GM18499 (cell line): ENCODE measurements around the gene LRMDA.

Source experiments
- ATAC-seq: cut with Tn5 transposase; IDR thresholded peaks from one replicate; pipeline ENCODE4 v1.9.1; 2021; ENCODE audit warnings: moderate number of reproducible peaks; ENCODE audit not compliant: insufficient read depth, unreplicated experiment

The LRMDA gene

DNA sequence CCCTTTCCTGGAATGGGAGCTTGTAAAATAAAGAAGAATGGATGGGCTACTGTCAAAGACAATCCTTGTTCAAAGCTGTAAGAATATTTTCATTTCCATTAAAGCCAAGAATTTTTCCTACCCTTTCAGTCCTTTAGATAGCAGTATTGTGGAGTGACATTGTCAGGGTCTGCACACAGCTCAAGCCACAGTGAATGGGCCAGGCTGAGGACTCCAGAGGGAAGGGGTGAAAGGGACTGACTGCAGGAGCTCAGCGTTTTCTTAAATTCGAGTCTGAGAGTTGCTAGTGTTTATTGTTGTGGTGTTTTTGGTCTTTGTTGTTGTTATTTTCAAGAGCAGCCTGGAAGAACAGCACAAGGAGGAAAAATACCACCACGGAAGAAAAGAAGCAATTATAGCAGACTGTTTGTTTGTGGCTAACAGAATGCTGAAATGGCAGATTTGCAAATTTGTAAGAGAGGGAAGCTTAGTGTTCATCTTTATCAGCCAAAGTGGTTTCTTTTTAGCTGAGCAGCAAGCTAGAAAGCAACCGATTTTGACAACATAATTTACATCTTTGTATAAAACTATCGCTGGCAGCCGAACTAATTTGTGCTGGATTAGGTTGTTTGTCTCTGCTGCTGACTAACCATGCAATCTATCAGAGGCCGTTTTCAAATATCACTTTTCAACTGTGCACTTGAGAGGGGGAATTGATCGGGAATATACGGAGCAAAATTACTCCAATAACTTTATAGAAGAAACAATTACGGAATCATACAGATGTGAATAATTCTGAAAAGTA lies 192.1 kb downstream of the LRMDA start:
- no peak for ATAC-seq

DNA sequence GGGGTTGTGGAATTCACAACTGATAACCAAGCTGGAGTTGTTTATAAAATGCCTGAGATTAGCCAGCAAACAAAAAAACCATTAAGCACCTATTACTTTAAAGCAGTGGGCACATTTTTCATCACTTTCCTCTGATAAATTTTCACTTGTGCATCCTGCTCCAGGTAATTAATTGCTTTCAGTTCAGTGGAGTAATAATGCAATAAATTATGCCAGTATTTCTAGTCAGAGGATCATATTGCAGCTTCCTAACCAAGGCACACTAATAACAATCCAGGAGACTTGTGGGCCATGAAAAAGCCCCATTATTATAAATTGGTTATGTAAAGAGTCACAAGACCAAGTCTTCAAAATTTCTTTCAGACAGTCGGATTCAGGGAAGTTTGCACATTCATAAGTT lies 193.2 kb downstream of the LRMDA start:
- ATAC-seq = no peak

DNA sequence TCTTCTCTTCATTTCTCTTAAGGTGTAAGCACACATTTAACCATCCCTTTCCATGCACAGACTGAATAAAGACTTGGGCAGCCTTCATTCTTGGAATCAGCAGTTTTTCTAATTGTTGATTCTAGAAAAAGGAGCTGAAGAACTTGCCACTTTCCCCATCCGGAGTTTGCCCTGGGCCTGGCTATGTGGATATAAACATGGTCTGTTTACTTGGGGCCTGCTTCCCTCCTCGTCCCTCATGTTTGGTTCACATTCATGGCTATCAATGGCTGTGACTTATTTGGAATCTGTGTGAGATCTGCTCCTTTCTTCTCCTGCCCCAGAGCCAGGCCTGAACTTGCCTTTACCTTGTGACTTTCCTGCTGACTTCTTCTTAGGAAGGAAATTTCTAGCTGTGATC lies 199.3 kb downstream of the LRMDA start:
- ATAC-seq = no peak

DNA sequence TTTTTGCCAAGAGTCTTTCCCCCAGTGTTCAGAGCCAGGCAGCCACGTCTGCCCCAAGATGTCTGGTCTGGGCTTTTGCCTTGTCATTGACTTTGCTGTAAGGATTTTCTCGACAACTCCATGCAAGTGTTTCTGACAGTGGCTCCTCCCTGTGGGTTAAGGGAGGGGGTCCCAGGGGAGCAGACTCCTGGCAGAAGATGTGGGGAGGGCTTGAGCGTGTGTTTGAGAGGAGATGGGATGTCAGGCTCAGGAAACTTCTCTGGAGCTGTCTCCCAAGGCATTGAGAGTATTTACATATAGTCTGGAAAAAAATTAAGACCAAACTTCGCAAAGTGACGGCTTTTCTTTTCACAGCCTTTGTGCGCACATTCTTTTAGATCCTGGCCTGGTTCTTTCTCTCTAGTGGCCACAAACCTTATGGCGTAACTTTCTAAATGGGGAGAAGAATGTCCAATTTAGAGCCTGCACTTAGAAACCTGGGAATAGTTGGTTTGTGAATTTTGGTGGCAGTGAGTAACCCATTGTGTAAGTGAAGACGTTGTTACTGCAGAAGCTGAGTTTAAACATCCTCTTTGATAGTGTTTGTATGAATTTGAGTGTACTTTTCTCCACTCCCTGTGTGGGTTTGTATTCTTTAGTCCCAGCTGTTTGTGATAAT lies 201.5 kb downstream of the LRMDA start:
- ATAC-seq = no peak

DNA sequence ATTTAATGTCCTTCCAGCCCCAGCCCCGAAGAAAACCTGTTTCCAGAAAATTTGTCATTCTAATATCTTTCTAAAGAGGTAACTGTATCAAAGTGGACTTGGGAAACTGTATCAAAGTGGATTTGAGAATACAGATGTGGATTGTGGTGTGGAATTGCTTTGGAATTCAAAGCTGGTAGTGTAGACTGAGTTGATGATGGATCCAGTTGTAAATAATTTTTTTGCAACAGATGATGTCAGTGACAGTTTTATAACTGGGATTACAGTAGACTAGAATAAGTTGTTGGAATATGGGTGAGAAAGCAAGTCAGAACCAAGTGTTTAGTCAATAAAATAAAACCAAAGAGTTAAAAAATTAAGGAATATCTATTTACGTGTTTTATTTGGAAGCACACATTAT lies 202.1 kb downstream of the LRMDA start:
- no peak for ATAC-seq

DNA sequence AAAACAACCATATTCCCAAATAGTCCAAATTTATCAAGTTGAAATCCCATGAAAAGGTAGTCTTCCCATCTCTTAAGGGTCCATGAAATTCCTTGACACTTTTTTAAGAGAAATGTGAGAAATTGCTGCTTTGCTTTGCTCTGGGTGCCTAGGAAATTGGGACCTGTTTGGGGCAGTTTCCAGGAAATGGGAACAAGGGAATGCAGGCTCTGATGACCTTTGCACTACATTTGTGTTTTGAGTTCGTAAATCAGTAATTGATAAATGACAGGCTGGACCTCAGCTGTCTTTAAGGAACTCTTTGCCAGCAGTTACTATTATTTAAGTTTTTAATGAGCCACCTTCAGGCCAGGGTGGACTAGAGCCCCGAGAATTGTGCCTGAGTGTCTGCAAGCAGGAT lies 203.5 kb downstream of the LRMDA start:
- no peak for ATAC-seq

DNA sequence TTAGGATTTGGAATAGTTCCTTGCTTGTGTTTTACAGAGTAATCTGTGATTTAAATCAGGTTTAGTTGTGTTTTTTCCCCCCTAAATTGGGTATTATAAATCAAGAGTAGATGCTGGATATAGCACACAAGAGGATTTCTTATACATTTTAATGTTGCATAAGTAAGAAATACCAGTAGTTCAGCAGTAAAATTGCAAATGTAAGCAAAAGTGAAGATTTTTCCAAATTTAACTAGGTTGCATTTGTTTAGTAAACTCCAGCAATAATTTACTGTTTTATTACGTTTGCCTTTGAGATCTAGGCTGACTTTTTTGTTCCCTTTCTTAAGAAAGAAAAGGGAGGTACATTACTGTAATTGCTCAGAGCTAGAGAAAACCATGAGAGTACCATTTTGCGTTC lies 207.3 kb downstream of the LRMDA start:
- ATAC-seq = no peak

DNA sequence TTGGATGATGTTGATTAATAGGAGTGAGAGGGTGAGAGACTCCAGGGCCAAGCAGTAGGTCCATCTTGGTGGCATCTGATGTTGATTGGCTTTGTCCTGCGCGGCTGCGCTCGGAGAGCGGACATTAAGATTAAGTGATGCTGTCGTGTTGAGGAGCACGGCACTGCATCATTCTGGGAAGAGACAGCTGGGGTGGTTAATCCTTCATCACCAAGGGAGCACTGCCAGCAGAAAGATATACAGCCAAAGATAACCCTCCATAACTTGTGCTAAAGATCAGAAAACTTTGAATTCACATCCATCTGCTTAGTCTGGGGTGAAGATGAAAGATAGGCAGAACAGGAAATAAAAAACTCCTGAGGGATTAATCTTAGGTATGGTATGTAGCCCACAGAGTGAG lies 208.3 kb downstream of the LRMDA start:
- ATAC-seq = no peak

DNA sequence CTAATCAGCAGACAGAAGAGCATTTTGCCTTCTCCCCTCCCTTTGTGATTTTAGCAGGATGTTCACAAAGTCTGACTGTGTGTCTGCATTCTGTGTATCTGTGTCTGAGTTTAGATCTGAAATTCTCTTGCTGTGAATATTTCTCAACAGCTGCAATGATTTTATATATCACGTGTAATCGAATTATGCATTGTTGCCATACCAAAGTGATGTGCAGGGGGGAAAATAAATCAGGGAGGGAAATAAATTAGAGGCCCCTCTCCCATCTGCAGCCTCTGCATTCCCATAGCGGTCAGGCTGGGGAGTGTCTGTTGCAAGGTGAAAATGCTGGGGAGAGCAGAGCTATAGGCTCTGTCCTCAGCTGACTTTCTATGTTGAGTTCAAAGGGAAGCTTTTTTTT lies 209.0 kb downstream of the LRMDA start:
- ATAC-seq = no peak

DNA sequence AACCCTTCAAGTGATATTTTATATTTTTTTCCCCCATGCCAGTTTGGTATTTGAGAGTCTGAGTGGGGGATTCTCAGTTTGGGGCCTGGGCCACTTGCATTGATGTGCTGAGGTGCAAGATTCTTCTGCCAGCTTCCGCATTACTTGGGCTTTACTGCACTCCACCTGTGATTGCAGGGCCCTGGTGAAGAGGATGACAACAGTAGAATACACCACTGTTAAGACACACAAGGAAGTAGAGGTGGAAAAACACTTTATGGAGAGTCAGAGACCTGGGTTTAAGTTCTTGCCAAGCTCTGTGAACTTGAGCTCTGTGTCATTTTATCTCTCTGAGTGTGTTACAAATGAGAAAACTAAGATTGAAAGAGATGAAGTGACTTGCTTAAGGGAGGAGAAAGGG lies 209.4 kb downstream of the LRMDA start:
- ATAC-seq = no peak

DNA sequence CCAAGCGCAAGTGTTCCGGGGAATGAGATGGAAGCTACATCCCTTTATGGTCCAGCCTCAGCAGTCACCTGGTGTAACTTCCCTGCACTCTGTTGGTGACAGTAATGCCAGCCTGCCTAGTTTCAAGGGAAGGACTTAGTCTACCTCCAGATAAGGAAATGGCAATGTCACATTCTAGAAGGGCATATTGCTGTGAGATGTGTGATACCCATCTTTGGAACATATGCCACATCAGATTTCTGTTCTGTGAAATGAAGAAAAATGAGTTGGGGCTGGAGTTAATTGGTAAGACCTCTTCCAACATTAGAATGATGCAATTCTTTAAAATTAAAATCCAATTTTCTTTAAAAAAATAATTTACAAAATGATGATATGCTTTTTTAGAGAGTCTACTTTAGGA lies 212.0 kb downstream of the LRMDA start:
- ATAC-seq = no peak

DNA sequence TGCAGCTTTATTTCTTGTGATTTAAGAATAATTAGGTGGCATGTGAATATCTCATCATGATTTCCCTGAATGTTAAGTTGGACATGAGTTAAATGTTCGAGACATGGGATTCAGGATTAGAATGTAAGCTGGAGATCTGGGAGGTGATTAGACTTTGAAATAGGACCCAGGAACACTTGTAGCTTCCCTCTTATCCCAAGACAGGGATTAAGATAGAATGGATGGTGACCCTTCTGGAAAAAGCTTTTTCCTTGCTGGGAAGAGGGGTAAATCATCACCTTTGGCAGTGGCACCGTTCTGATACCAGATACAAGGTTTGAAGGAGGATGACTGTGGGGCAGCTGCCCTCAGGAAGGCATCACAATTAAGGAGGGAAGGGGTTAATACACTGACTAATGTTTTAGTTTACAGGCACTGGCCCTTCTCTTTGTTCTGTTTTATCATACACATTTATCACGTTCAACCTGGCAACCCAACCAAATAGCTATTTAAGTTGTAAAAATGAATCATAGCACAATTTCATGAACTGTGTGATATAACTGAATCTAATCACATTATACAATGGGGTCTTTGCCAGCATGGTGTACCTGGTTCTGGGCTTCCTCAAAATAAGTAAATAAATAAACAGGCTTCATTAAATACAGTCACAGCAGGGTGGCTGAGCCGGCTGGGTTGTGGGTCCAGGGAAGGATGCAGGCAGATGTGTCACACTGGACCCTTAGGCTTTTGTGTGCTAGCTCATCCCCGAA lies 212.7 kb downstream of the LRMDA start:
- no peak for ATAC-seq

DNA sequence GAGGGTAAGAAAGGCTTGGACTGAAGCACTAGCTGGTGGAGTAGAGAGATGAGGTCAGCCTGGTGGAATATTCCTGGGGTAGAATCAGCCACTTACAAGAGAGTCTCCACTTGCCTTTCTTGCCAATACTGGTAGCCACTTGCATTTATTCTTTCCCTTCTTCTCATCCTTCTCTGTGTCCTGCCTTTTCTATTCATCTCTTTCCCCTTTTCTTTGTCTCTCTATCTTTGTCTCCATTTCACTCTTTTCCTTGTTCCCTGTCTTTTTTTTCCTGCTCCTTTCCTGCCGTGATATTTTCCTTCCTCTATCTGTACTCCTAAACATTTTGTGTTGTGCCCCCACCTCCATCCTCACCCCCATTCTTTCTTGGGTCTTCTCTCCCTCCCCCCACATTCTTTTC lies 214.3 kb downstream of the LRMDA start:
- ATAC-seq = no peak

DNA sequence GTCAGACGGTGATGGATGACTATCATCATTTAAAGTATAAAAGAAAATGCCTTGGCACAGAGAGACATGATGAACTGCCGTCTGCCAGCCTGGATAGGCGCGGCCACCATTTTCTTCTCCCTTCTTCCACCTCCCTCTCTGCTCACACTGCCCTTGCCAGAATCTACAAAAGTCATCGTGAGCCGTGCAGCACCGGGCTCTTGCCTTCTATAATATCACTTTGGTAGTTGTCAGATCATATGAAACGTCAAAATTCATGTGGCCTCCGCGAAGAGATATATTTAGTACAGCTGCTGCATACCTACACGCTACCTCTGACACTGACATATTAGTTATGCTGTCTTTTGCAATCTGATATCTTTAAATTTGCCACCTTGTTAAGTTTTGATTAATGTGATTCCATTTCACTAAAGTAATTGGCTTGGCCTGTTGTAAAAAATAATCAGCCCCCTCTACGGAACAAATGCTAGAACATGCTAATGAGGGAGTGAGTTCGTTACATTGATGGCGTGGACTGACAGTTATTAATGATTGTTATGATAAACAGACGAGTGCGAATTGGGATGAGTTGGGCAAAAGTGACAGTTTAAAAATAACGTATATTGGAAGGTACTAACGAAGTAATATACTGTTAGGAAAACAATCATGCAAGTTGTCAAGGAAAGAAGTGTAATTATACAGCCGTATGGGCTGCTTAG lies 214.9 kb downstream of the LRMDA start:
- no peak for ATAC-seq

DNA sequence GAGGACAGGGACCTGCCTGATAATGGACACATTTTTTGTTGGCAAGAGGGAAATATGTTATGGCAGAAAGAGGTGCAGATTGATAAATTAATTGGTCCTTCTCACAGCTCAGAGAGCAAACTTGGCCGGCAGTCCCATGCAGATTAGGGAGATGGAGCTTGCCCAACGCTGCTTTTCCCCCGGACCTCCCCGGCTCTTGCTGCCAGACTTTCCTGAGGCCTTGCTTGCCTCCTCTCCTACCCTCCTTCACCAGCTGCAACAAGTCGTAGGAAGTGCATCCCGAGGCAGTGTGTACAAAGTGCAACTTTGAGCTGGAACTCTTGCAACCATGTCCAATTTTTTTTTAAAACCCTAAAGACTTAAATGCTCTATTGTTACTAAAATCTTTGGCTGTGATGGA lies 215.5 kb downstream of the LRMDA start:
- no peak for ATAC-seq

DNA sequence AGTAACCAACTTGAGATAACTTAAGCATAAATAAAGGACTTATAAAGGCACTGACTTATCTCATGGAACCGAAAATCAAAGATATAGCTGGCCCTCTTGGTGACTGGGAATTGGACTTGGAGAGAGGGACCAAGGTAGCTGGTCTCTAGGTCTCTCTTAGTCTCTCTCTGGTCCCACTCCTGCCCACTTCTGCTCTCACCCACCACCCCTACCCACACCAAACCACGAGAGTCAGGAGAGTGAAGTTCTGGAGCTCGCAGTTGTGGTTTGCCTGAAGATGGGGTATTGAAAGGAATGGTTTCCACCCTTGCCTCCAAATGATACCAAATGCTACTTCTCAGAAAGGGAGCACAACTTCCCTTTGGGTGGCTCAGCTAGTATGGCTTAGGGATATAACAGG lies 216.3 kb downstream of the LRMDA start:
- ATAC-seq = no peak

DNA sequence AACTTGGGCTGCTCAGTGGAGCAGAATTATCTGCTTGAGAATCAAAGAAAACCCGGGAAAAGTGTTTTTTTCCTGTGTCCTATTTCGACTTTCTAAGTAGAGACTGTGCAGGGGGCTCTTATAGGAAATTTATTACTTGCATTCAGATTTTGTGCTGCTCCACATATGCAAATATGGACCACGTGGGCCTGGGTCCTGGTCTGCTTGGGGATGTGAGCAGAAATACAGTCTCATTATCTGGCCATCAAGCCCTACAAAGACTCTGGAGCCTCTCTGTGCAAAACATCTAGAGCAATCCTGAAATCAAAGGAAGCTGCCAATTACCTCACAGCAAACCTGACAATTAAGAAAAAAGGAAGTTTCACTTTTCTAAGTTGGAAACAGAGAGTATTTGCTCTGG lies 216.9 kb downstream of the LRMDA start:
- no peak for ATAC-seq

DNA sequence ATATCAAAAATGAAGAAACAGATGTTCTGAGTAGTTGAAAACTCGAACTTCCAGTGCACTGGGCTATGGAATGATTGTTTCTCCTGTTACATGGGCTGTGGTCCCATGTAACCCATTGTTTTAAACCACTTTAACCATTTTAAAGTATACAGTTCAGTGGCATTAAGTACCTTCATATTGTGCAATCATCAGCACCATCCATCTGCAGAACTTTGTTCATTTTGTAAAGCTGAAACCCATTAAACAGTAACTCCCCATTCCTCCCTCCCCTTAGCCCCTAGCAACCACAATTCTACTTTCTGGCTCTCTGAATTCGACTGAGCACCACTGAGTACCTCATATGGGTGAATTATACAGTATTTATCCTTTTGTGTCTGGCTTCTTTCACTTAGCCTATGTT lies 217.4 kb downstream of the LRMDA start:
- no peak for ATAC-seq

DNA sequence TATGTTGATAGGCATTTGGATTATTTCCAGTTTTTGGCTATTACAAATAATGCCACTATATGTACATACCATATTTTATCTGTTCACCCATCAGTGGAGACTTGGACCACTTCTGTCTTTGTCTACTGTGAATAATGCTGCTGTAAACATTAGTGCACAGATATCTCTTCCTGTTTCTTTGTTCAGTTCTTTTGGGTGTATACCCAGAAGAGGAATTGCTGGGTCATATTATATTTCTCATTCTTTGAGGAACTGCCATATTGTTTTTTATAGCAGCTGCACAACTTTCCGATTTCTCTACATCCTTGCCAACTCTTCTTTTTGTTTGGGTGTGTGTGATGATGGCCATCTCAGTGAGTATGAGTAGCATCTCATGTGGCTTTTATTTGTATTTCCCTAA lies 218.0 kb downstream of the LRMDA start:
- no peak for ATAC-seq

DNA sequence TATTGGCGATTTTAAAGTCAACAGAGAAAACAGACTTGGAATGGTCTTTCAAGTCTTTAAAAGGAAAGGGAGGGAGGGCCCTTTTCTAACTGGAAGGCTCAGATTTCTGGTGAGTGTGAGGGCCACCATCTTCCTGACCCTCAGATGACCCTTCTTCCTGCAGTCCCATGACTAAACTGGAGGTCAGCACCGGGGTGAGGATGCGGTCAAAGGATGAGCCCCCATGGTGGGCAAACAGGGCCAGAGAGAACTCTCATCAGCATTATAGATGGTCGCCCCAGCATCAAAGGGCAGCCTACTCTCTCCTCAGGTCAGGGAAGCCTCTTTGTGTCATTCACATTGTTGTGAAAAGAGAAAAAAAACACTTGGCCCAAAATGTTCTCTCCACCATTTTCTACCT lies 219.2 kb downstream of the LRMDA start:
- ATAC-seq = no peak

DNA sequence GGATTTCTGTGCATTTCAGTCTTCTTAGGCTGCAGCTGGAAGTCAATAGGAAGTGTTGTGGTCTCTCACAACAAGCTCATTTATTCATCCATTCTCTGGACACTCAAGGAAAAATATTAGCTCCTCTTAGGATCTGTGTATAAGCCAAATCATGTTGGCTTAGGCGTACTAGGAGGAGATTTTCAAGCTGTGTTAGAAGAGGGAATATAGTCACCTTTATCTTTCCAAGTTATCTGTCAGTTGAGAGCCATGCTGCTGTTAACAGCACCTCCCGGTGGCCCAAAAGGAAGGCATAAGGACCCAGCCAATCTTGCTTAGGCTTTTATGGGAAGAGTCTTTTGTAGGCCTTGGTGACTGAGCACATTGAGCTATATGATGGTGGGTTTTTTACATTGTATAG lies 220.0 kb downstream of the LRMDA start:
- no peak for ATAC-seq
